MM.1S (cell line): ENCODE data around the gene SYCE1.

Experiments used
- DNase-seq: peaks from one replicate; pipeline ENCODE4 v3.0.0-alpha.2; 2015
- H2AFZ ChIP-seq: fragments of 300-600 bp; sonication (generic); 2 replicates; pipeline ENCODE4 v1.6.0; 2016; ENCODE audit warnings: antibody characterized with exemption, low read length
- H3F3A ChIP-seq: fragments of 300-600 bp; sonication (generic); 2 replicates; pipeline ENCODE4 v1.6.1; 2016; ENCODE audit warnings: mild to moderate bottlenecking, antibody characterized with exemption, low read length, moderate library complexity, mixed read lengths; ENCODE audit not compliant: insufficient read depth
- H3K27ac ChIP-seq: fragments of 300-600 bp; sonication (generic); 2 replicates; pipeline ENCODE4 v1.5.1; 2016; ENCODE audit warnings: mild to moderate bottlenecking, low read length
- H3K27me3 ChIP-seq: fragments of 300-600 bp; sonication (generic); replicated peaks from 2 replicates; pipeline ENCODE4 v1.6.0; 2016; ENCODE audit warnings: low read length; ENCODE audit not compliant: insufficient read depth
- H3K36me3 ChIP-seq: fragments of 300-600 bp; sonication (generic); replicated peaks from 2 replicates; pipeline ENCODE4 v1.6.1; 2016; ENCODE audit warnings: mild to moderate bottlenecking, low read length, mixed read lengths; ENCODE audit not compliant: insufficient read depth
- H3K4me1 ChIP-seq: fragments of 300-600 bp; sonication (generic); 2 replicates; pipeline ENCODE4 v1.6.1; 2016; ENCODE audit warnings: low read length, mixed read lengths
- H3K4me2 ChIP-seq: fragments of 300-600 bp; sonication (generic); 2 replicates; pipeline ENCODE4 v1.6.0; 2016; ENCODE audit warnings: low read depth, low read length
- H3K4me3 ChIP-seq: fragments of 300-600 bp; sonication (generic); 2 replicates; pipeline ENCODE4 v1.5.1; 2016; ENCODE audit warnings: low read length, mixed read lengths
- H3K79me2 ChIP-seq: fragments of 300-600 bp; sonication (generic); 2 replicates; pipeline ENCODE4 v1.6.1; 2016; ENCODE audit warnings: mixed run types, low read length, mixed read lengths
- H3K9ac ChIP-seq: fragments of 300-600 bp; sonication (generic); 2 replicates; pipeline ENCODE4 v1.6.1; 2016; ENCODE audit warnings: low read length, mixed read lengths
- H3K9me2 ChIP-seq: fragments of 300-600 bp; sonication (generic); replicated peaks from 2 replicates; pipeline ENCODE4 v1.6.1; 2016; ENCODE audit warnings: mild to moderate bottlenecking, low read length, mixed read lengths; ENCODE audit not compliant: insufficient read depth
- H3K9me3 ChIP-seq: fragments of 300-600 bp; sonication (generic); replicated peaks from 2 replicates; pipeline ENCODE4 v1.6.1; 2016; ENCODE audit warnings: mild to moderate bottlenecking, low read length, mixed read lengths; ENCODE audit not compliant: insufficient read depth
- H4K20me1 ChIP-seq: fragments of 300-600 bp; sonication (generic); 2 replicates; pipeline ENCODE4 v1.6.1; 2016; ENCODE audit warnings: mild to moderate bottlenecking, low read length, moderate library complexity, mixed read lengths; ENCODE audit not compliant: insufficient read depth
- EZH2 ChIP-seq: fragments of 300-600 bp; sonication (generic); optimal IDR thresholded peaks from 2 replicates; pipeline ENCODE3; 2017; ENCODE audit warnings: low read depth, mild to moderate bottlenecking, antibody characterized with exemption, low read length, mixed read lengths
- EZH2phosphoT487 ChIP-seq: fragments of 300-600 bp; sonication (generic); IDR thresholded peaks from 2 replicates; pipeline ENCODE4 v1.6.1; 2018; ENCODE audit warnings: antibody characterized with exemption, low read length
- TF ChIP-seq, protein P1 (sequence below): fragments of 300-600 bp; sonication (generic); IDR thresholded peaks from 2 replicates; pipeline ENCODE4 v1.5.1; 2016; ENCODE audit warnings: antibody characterized with exemption, low read length, mixed read lengths

The SYCE1 gene

DNA sequence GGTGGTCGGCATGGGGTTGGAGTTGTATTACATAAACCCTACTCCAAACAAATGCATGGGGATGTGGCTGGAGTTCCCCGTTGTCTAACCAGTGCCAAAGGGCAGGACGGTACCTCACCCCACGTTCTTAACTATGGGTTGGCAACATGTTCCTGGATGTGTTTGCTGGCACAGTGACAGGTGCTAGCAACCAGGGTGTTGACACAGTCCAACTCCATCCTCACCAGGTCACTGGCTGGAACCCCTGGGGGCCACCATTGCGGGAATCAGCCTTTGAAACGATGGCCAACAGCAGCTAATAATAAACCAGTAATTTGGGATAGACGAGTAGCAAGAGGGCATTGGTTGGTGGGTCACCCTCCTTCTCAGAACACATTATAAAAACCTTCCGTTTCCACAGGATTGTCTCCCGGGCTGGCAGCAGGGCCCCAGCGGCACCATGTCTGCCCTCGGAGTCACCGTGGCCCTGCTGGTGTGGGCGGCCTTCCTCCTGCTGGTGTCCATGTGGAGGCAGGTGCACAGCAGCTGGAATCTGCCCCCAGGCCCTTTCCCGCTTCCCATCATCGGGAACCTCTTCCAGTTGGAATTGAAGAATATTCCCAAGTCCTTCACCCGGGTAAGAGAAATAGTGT is 38.3 kb downstream of the SYCE1 start, which contains the start of gene CYP2E1:
Gene CYP2E1, plus strand, starts transcription at position 407 of the 632 bp plus-strand sequence. Its CDS starts 33 bp downstream, at position 440.
- Histone ChIP-seq H2AFZ (no peak within 1 kb of the TSS), H3K9me3 (no peaks in the 10 kb centered on the region), H3K4me1 (no peaks in the 10 kb centered on the region), H3K9me2 (no peaks in the 10 kb centered on the region), H3K79me2 (no peaks in the 10 kb centered on the region), H4K20me1 (no peaks in the 10 kb centered on the region), H3K4me3 (no peak within 1 kb of the TSS), H3K27ac (no peak within 1 kb of the TSS), H3K36me3 (no peaks in the 10 kb centered on the region), H3F3A (no peaks in the 10 kb centered on the region), H3K4me2 (no peak within 1 kb of the TSS), H3K27me3 (peaks cover 59% of the 10 kb centered on the region), H3K9ac (no peak within 1 kb of the TSS)
- no peak for DNase-seq
- TF ChIP-seq, protein P1, sequence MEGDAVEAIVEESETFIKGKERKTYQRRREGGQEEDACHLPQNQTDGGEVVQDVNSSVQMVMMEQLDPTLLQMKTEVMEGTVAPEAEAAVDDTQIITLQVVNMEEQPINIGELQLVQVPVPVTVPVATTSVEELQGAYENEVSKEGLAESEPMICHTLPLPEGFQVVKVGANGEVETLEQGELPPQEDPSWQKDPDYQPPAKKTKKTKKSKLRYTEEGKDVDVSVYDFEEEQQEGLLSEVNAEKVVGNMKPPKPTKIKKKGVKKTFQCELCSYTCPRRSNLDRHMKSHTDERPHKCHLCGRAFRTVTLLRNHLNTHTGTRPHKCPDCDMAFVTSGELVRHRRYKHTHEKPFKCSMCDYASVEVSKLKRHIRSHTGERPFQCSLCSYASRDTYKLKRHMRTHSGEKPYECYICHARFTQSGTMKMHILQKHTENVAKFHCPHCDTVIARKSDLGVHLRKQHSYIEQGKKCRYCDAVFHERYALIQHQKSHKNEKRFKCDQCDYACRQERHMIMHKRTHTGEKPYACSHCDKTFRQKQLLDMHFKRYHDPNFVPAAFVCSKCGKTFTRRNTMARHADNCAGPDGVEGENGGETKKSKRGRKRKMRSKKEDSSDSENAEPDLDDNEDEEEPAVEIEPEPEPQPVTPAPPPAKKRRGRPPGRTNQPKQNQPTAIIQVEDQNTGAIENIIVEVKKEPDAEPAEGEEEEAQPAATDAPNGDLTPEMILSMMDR = no peak
- no peak for TF ChIP-seq EZH2
- TF ChIP-seq EZH2phosphoT487 = no peak

DNA sequence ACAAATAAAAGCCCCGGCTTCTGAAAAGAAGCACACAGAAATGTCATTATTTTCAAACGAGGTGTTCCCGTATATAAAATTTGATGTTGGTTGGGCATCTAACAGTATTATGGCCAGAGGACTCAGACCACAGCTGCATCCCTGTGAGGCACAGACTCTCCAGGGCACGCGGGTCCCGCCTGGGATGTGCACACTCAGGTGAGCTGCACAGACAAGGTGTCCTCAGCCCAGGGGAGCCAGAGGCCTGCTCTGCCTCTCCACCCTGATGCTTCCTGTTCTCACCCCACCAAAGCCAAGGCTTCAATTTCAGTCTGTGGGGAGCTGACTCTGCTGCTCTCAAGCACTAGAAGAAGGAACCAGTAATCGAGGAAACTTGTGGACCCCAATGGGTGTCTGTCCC is 39.9 kb downstream of the SYCE1 start:
- no peak overlapping the region for H2AFZ ChIP-seq
- H3K9me2 ChIP-seq = no peaks in the 10 kb centered on the region
- H3K27me3 ChIP-seq = peaks cover 59% of the 10 kb centered on the region
- no peak overlapping the region for H3K4me2 ChIP-seq
- no peaks in the 10 kb centered on the region for H3F3A ChIP-seq
- DNase-seq = no peak
- no peaks in the 10 kb centered on the region for H3K9me3 ChIP-seq
- no peak overlapping the region for H3K9ac ChIP-seq
- H3K4me3 ChIP-seq = no peak overlapping the region
- no peak for TF ChIP-seq EZH2
- no peak for TF ChIP-seq EZH2phosphoT487
- TF ChIP-seq, protein P1 = no peak
- no peaks in the 10 kb centered on the region for H3K36me3 ChIP-seq
- H3K27ac ChIP-seq = no peak overlapping the region
- no peaks in the 10 kb centered on the region for H3K4me1 ChIP-seq
- H3K79me2 ChIP-seq = no peaks in the 10 kb centered on the region
- no peaks in the 10 kb centered on the region for H4K20me1 ChIP-seq

DNA sequence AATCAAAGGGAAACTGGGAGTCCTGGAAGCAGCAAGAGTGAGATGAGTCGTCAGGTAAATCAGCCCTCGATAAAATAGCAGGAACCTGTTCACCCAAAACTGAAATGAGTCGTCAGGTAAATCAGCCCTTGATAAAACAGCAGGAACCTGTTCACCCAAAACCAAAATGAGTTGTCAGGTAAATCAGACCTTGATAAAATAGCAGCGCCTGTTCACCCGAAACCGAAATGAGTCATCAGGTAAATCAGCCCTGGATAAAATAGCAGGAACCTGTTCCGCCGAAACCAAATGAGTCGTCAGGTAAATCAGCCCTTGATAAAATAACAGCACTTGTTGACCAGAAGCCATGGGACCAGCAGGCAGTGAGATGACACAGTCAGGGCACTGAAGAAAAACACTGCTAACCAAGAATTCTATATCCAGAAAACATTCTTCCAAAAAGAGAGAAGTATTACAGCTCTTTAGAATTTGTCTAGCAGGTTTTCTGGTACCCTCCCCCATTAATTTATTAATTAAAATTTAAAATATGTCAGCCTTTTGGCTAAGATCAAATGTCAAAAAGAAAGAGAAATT is 41.7 kb downstream of the SYCE1 start:
- no peak for DNase-seq
- Histone ChIP-seq H3K9me2 (no peaks in the 10 kb centered on the region), H4K20me1 (no peaks in the 10 kb centered on the region), H3K9me3 (no peaks in the 10 kb centered on the region), H3K4me2 (no peak overlapping the region), H3K27ac (no peak overlapping the region), H3F3A (no peaks in the 10 kb centered on the region), H3K27me3 (peaks cover 59% of the 10 kb centered on the region), H3K9ac (no peak overlapping the region), H3K79me2 (no peaks in the 10 kb centered on the region), H3K36me3 (no peaks in the 10 kb centered on the region), H3K4me1 (peaks cover 5% of the 10 kb centered on the region; the same call in 1 of the 2 replicates), H3K4me3 (no peak overlapping the region), H2AFZ (no peak overlapping the region)
- TF ChIP-seq EZH2 = no peak
- no peak for TF ChIP-seq EZH2phosphoT487
- TF ChIP-seq, protein P1 = no peak
